OCI-LY1 (cell line): ENCODE data around the gene DGKQ.

Experiments
- H2AFZ ChIP-seq: fragments of 200-600 bp; sonication (generic), shearing (Covaris generic); 2 replicates; pipeline ENCODE4 v1.6.0; 2014; ENCODE audit warnings: antibody characterized with exemption, mild to moderate bottlenecking, low read length
- H3F3A ChIP-seq: fragments of 200-600 bp; sonication (generic), shearing (Covaris generic); 2 replicates; pipeline ENCODE4 v1.6.0; 2014; ENCODE audit warnings: mild to moderate bottlenecking, antibody characterized with exemption, low read length, moderate library complexity; ENCODE audit not compliant: insufficient read depth
- H3K27ac ChIP-seq: fragments of 200-600 bp; sonication (generic); 2 replicates; pipeline ENCODE4 v1.5.1; 2014; ENCODE audit warnings: low read length, mixed run types, mild to moderate bottlenecking, low read depth; ENCODE audit not compliant: poor library complexity, severe bottlenecking
- H3K27me3 ChIP-seq: fragments of 200-600 bp; sonication (generic); 2 replicates; pipeline ENCODE4 v1.6.0; 2014; ENCODE audit warnings: antibody characterized with exemption, mild to moderate bottlenecking, low read length, moderate library complexity; ENCODE audit not compliant: insufficient read depth
- H3K36me3 ChIP-seq: fragments of 200-600 bp; sonication (generic); 2 replicates; pipeline ENCODE4 v1.6.1; 2014; ENCODE audit warnings: mild to moderate bottlenecking, antibody characterized with exemption, low read length, moderate library complexity, mixed read lengths; ENCODE audit not compliant: insufficient read depth
- H3K4me1 ChIP-seq: fragments of 200-600 bp; sonication (generic); 2 replicates; pipeline ENCODE4 v1.5.1; 2014; ENCODE audit warnings: mild to moderate bottlenecking, low read length, moderate library complexity; ENCODE audit not compliant: insufficient read depth, severe bottlenecking
- H3K4me2 ChIP-seq: fragments of 200-600 bp; sonication (generic), shearing (Covaris generic); 2 replicates; pipeline ENCODE4 v1.6.1; 2014; ENCODE audit warnings: low read length
- H3K4me3 ChIP-seq: fragments of 200-600 bp; sonication (generic); 2 replicates; pipeline ENCODE4 v1.5.1; 2014; ENCODE audit warnings: low read length, low read depth, mild to moderate bottlenecking, mixed read lengths; ENCODE audit not compliant: poor library complexity, severe bottlenecking
- H3K79me2 ChIP-seq: fragments of 200-600 bp; shearing (Covaris generic); 2 replicates; pipeline ENCODE4 v1.6.1; 2016; ENCODE audit warnings: mixed run types, low read length, mixed read lengths; ENCODE audit not compliant: insufficient read depth
- H3K9ac ChIP-seq: fragments of 200-600 bp; sonication (generic), shearing (Covaris generic); 2 replicates; pipeline ENCODE4 v1.6.1; 2014; ENCODE audit warnings: mild to moderate bottlenecking, low read length, mixed read lengths
- H3K9me2 ChIP-seq: fragments of 200-600 bp; sonication (generic), shearing (Covaris generic); 2 replicates; pipeline ENCODE4 v1.6.1; 2014; ENCODE audit warnings: low read depth, mild to moderate bottlenecking, low read length, mixed read lengths
- H3K9me3 ChIP-seq: fragments of 200-600 bp; shearing (Covaris generic); 2 replicates; pipeline ENCODE4 v1.6.1; 2014; ENCODE audit warnings: low read length, mixed read lengths
- H4K20me1 ChIP-seq: fragments of 200-600 bp; sonication (generic), shearing (Covaris generic); 2 replicates; pipeline ENCODE4 v1.6.0; 2016; ENCODE audit warnings: mild to moderate bottlenecking, low read length; ENCODE audit not compliant: insufficient read depth
- CTCF ChIP-seq: fragments of 200-600 bp; sonication (generic), shearing (Covaris generic); IDR thresholded peaks from 2 replicates; pipeline ENCODE4 v1.5.1; 2017; ENCODE audit warnings: mild to moderate bottlenecking, antibody characterized with exemption, low read length, moderate library complexity, mixed read lengths
- EZH2 ChIP-seq: fragments of 200-600 bp; sonication (generic), shearing (Covaris generic); IDR thresholded peaks from 2 replicates; pipeline ENCODE4 v1.8.0; 2017; ENCODE audit warnings: borderline replicate concordance, mixed run types, mild to moderate bottlenecking, antibody characterized with exemption, low read length, moderate library complexity, mixed read lengths

The DGKQ gene

DNA sequence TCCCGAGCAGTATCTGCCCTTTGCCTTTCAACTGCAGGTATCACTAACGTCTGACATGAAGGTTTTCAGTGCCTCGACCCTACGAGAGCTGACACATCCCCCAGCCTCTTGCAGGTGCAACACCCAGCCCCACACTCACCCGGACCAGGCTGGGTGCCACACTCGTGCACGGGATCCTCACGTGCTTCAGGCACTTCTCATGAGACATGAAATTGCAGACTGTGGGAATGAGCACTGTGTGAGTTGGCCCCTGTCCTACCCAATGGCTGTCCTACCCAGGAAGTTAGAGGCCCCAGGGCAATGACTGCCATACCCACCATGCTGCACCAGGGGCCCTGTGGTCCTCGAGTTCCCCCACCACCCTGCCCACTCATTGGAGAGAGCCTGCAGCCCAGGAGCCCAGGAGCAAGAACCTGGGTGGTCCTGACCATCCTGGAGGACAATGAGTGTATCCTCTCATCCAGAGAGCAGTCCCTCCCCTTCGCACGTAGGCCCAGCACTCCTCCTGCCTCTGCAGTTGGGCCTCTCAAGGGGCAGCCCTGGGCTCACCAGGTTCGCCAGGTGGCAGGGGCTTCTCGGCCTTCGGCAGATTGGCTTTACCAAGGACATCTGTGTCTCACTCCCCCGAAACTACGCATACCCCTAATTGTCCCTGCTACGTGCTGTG lies 2.4 kb downstream of the DGKQ start:
- H4K20me1 ChIP-seq: no peaks in the 10 kb centered on the region
- no peak overlapping the region for H2AFZ ChIP-seq
- no peaks in the 10 kb centered on the region for H3K36me3 ChIP-seq
- no peaks in the 10 kb centered on the region for H3K9me2 ChIP-seq
- H3K27ac ChIP-seq: no peak overlapping the region
- no peaks in the 10 kb centered on the region for H3K79me2 ChIP-seq
- no peaks in the 10 kb centered on the region for H3K27me3 ChIP-seq
- no peaks in the 10 kb centered on the region for H3F3A ChIP-seq
- no peaks in the 10 kb centered on the region for H3K9me3 ChIP-seq
- no peak overlapping the region for H3K4me3 ChIP-seq
- H3K9ac ChIP-seq: no peak overlapping the region
- no peak overlapping the region for H3K4me2 ChIP-seq
- peaks cover 10% of the 10 kb centered on the region for H3K4me1 ChIP-seq
- no peak for TF ChIP-seq CTCF
- TF ChIP-seq EZH2: no peak

DNA sequence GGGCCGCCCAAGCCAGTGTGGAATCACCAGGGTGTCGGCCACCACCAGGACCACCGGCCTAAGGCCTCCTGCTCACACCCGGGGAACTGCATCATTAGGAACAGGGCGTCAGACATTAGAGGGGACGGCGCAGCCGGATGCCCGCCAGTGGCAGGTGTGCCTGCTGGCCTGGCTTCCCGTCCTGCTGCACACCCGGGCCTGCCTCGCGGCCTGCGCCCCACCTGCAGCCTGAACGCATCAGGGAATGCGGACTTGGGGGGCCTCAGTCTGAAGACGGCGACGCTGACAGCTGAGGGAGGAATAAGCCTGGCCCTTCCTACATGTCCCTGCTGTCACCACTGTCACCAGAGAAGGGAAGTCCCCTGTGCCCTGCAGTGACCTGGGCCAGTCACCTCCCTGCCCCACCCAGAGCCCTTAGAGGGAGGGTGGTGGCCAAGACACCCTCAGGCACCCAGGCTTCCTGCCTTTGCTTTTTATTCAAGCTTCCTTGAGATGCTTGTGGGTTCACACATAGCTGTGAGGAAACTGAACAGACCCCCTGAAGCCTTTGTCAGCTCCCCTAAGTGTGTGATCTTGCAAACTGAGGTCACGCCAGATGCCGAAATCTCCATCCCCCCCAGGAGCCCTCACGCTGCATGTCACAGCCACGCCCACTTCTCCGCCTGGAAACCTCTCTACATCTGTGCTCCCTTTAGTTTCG lies 3.2 kb downstream of the DGKQ start:
- Histone ChIP-seq H3K9me2 (no peaks in the 10 kb centered on the region), H3K36me3 (no peaks in the 10 kb centered on the region), H2AFZ (no peak overlapping the region), H3K27me3 (no peaks in the 10 kb centered on the region), H3K27ac (no peak overlapping the region), H3K4me3 (no peak overlapping the region), H3K4me1 (peaks cover 10% of the 10 kb centered on the region), H4K20me1 (no peaks in the 10 kb centered on the region), H3K4me2 (no peak overlapping the region), H3K9me3 (no peaks in the 10 kb centered on the region), H3F3A (no peaks in the 10 kb centered on the region), H3K9ac (no peak overlapping the region), H3K79me2 (no peaks in the 10 kb centered on the region)
- TF ChIP-seq EZH2: no peak
- TF ChIP-seq CTCF: no peak

GRCh38 chr4:968621-969394 lies 4.6 kb downstream of the DGKQ start:
- H3K9me3 ChIP-seq: no peaks in the 10 kb centered on the region
- H3K9me2 ChIP-seq: no peaks in the 10 kb centered on the region
- H3K9ac ChIP-seq: no peak overlapping the region
- H3K27ac ChIP-seq: no peak overlapping the region
- H3K36me3 ChIP-seq: no peaks in the 10 kb centered on the region
- H3F3A ChIP-seq: no peaks in the 10 kb centered on the region
- H3K4me1 ChIP-seq: peaks cover 10% of the 10 kb centered on the region
- no peaks in the 10 kb centered on the region for H3K79me2 ChIP-seq
- H3K4me2 ChIP-seq: no peak overlapping the region
- H3K27me3 ChIP-seq: no peaks in the 10 kb centered on the region
- TF ChIP-seq EZH2: no peak
- TF ChIP-seq CTCF: no peak
- H4K20me1 ChIP-seq: no peaks in the 10 kb centered on the region
- no peak overlapping the region for H2AFZ ChIP-seq
- H3K4me3 ChIP-seq: no peak overlapping the region
